ENCODE results near the gene PDE3A.

DNA sequence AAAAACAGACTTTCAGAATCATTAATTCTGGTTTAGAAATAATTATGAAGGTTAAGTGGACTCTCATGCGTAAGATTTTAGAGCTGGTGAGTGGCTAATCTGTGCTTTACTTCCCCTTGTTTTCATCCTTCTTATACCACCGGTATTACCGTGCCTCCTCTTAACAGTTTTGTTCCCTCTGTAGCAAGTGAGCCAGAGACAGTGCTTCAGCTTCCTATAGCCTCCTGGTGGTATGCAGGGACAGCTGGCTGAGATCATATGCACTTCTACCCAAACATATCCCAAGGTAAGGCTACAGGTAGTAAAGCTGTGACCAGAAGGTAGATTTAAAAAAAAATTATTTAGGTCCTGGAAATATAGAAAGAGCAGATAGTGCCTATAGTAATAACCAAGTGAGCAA lies 55.2 kb downstream of the PDE3A start:
- TF ChIP-seq POLR2A (IDR thresholded peaks at IDR 0.05) (no peak), POLR2AphosphoS5 (IDR thresholded peaks at IDR 0.05) (no peak)

All from prostate gland (tissue), 1 donor.